Central memory CD8-positive, alpha-beta T cell (primary cell): ENCODE measurements around the gene RFX2.
"Not testable (repeated sequence)": the region's sequence is repeated elsewhere in the genome, so short reads cannot be mapped to it uniquely, and the experiment has no call there.

ENCODE experiments used
- ATAC-seq: fragments of 150-1000 bp; cut with Tn5 transposase; replicated peaks from 2 replicates; pipeline ENCODE4 v1.10.0; 2022; ENCODE audit warnings: mild to moderate bottlenecking, moderate FRiP score, moderate number of reproducible peaks; ENCODE audit not compliant: poor library complexity, severe bottlenecking; ENCODE audit errors: extremely low read depth
- DNase-seq, 2 donors: peaks; one replicate each; pipeline ENCODE4 v3.0.0; 2021; ENCODE audit warnings: low spot score in 2 of 2
- H3K27ac Mint-ChIP-seq: one replicate; pipeline ENCODE4 v1.8.0; 2022; ENCODE audit warnings: low read depth, mild to moderate bottlenecking, moderate library complexity, mixed read lengths
- H3K27me3 Mint-ChIP-seq: one replicate; pipeline ENCODE4 v1.8.0; 2022; ENCODE audit warnings: mixed read lengths
- H3K36me3 Mint-ChIP-seq: one replicate; pipeline ENCODE4 v1.8.0; 2022; ENCODE audit warnings: mild to moderate bottlenecking, moderate library complexity, mixed read lengths; ENCODE audit not compliant: insufficient read depth
- H3K4me1 Mint-ChIP-seq: one replicate; pipeline ENCODE4 v1.8.0; 2022; ENCODE audit warnings: mixed read lengths
- H3K4me3 Mint-ChIP-seq: one replicate; pipeline ENCODE4 v1.8.0; 2022; ENCODE audit warnings: mild to moderate bottlenecking, moderate library complexity, mixed read lengths
- H3K9me3 Mint-ChIP-seq: one replicate; pipeline ENCODE4 v1.8.0; 2022; ENCODE audit warnings: mixed read lengths

The RFX2 gene

DNA sequence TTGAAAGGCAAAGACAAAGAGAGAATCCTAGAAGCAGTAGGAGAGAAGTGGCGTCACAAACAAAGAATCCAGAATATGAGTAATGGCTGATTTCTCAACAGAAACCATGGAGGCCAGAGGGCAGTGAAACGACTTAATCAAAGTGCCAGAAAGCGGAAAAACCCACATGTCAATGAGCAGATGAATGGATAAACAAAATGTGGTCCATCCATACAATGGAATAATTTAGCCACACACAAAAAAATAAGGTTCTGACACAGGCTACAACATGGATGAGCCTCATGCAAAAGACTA lies 80.1 kb downstream of the RFX2 start:
- Mint-ChIP-seq H3K27me3 (peaks cover 9% of the 10 kb centered on the region), H3K4me3 (no peak overlapping the region), H3K27ac (no peak overlapping the region), H3K9me3 (no peaks in the 10 kb centered on the region), H3K36me3 (peaks cover 3% of the 10 kb centered on the region), H3K4me1 (no peaks in the 10 kb centered on the region)
- no peak for DNase-seq
- no peak for ATAC-seq

DNA sequence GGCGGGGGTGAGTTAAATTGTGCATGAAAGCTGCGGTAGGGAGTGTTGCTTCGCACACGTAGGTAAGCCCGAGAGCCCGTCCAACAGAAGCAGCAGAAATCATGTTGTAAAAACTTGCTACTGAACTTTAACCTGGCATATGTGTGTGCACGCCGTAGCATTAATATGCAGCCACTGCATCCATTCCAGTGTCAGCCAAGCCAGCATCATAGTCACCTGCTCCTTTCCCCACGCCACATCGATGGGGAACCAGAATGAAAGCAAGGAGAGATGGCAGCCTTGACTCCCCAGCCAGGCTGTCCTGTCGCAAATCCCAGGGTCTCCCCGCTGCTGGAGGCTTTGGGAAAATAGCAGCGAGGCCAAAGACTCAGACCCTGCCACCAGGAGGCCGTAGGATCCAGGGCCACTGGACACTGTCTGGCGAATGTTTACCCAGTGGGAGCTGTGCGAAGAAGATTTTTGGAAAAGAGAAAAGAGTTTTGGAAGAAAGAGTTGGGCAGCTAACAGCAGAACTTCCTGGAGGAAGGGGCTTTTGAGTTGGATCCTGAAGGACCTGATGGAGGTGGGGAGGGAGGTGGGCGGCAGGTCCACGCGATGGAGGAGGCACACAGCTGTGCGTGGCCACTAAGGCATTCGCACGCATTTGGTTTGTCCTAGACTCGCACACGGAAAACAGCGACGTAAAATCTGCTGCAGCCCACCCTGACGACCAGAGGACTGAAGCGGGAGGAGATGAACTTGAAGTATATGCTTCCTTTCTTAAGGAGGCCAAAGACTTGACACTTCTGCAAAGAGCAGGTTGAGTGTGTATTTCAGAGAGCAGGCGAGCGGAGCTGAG lies 83.7 kb downstream of the RFX2 start:
- peaks cover 38% of the 10 kb centered on the region for H3K27me3 Mint-ChIP-seq
- no peak overlapping the region for H3K4me3 Mint-ChIP-seq
- H3K27ac Mint-ChIP-seq, result no peak overlapping the region
- no peaks in the 10 kb centered on the region for H3K4me1 Mint-ChIP-seq
- no peak for DNase-seq
- no peaks in the 10 kb centered on the region for H3K9me3 Mint-ChIP-seq
- H3K36me3 Mint-ChIP-seq, result peaks cover 3% of the 10 kb centered on the region
- ATAC-seq, result no peak

- H3K36me3 Mint-ChIP-seq, DNase-seq, H3K27ac Mint-ChIP-seq, H3K4me3 Mint-ChIP-seq, H3K9me3 Mint-ChIP-seq, ATAC-seq, H3K4me1 Mint-ChIP-seq: not testable (repeated sequence)
- H3K27me3 Mint-ChIP-seq, result peaks cover 51% of the 10 kb centered on the region
Measured at GRCh38 chr19:6024756-6025155, 85.5 kb downstream of the RFX2 start.

GRCh38 chr19:6023936-6024335 lies 86.4 kb downstream of the RFX2 start:
- Mint-ChIP-seq H3K27me3 (peaks cover 60% of the 10 kb centered on the region), H3K27ac (no peak overlapping the region), H3K4me3 (no peak overlapping the region), H3K9me3 (no peaks in the 10 kb centered on the region), H3K4me1 (no peaks in the 10 kb centered on the region), H3K36me3 (no peaks in the 10 kb centered on the region)
- ATAC-seq, result no peak
- no peak for DNase-seq

GRCh38 chr19:6023085-6023682 lies 87.1 kb downstream of the RFX2 start:
- peaks cover 61% of the 10 kb centered on the region for H3K27me3 Mint-ChIP-seq
- DNase-seq (no peak), ATAC-seq (no peak)
- H3K4me3 Mint-ChIP-seq, result no peak overlapping the region
- no peaks in the 10 kb centered on the region for H3K4me1 Mint-ChIP-seq
- H3K36me3 Mint-ChIP-seq, result no peaks in the 10 kb centered on the region
- H3K27ac Mint-ChIP-seq, result no peak overlapping the region
- H3K9me3 Mint-ChIP-seq, result no peaks in the 10 kb centered on the region

GRCh38 chr19:6022570-6023064 lies 87.7 kb downstream of the RFX2 start:
- DNase-seq, result no peak
- no peak for ATAC-seq
- peaks cover 61% of the 10 kb centered on the region for H3K27me3 Mint-ChIP-seq
- H3K4me1 Mint-ChIP-seq, result no peaks in the 10 kb centered on the region
- H3K9me3 Mint-ChIP-seq, result no peaks in the 10 kb centered on the region
- H3K4me3 Mint-ChIP-seq, result no peak overlapping the region
- H3K27ac Mint-ChIP-seq, result no peak overlapping the region
- no peaks in the 10 kb centered on the region for H3K36me3 Mint-ChIP-seq

DNA sequence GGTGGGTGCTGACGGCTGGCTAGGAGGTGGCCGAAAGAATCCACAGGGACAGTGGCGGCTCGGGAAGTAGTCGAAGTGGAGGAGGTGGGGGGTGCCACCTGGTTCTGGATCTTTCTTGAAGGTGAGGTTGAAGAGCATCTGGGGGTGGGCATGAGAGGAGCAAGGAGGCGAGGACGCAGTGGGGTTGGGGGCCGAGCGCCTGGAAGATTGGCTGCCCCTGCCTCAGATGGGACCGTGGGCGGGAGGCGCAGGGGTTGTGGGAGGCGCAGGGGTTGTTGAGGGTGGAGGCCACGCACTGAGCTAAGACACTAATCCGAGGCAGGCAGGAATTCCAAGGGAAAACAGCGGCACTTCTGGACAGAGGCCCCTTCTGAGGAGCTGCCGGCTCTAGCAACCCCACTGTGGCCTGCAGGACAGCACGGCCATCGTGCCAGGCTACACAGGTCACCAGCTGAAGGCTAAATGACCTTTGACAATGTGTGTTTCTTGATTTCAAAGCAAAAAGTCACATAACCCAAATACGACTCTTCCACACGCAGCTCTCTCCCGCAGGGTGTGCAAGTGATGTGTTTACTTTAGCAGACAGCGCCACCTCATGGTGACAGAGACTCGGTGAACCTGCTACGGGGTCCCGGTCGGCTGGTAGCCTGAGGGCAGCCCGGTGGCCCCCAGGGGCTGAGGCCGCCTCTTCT lies 88.3 kb downstream of the RFX2 start:
- H3K9me3 Mint-ChIP-seq, result no peaks in the 10 kb centered on the region
- ATAC-seq (peak; percentile 71), DNase-seq (peak; percentile 56 to 60)
- no peak overlapping the region for H3K4me3 Mint-ChIP-seq
- no peak overlapping the region for H3K27ac Mint-ChIP-seq
- no peaks in the 10 kb centered on the region for H3K4me1 Mint-ChIP-seq
- H3K27me3 Mint-ChIP-seq, result peaks cover 61% of the 10 kb centered on the region
- no peaks in the 10 kb centered on the region for H3K36me3 Mint-ChIP-seq

DNA sequence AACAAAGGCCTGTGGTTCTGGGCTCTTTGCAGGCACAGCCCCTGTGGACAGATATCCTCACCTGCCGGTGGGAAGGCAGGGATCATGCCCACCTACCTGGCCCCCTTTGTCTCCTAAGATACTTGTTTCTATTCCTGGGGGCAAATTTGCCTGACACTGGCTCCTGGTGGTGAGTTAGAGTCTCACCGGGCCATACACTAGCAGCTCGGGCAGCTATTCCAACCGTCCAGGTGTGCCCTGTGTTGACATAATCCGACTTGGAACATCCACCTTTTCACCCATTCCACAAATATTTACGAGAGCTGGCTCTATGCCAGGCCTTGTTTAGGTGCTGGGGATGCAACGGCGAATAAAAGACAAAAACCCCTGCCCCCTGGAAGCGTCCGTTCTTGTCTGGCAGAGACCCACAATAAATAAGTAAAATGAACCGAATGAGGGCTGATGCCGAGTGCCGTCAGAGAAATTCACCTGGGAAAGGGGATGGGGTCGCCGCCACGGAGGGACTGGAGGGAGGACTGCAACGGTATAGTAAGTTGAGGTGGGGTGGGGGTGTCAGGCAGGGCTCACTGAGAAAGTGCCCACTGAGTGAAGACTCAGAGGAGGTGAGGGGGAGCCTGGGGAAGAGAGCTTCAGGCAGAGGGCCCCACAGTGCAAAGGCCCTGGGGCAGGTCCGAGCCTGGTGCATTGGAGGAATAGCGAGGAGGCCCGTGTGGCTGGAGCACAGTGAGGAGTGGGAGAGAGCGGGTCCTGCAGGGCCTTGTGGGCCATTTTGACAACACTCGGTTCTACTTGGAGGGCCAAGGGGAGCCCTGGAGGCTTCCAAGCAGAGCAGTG lies 89.1 kb downstream of the RFX2 start:
- Mint-ChIP-seq H3K27ac (no peak overlapping the region), H3K36me3 (no peaks in the 10 kb centered on the region), H3K9me3 (no peaks in the 10 kb centered on the region), H3K27me3 (peaks cover 53% of the 10 kb centered on the region), H3K4me3 (no peak overlapping the region), H3K4me1 (no peaks in the 10 kb centered on the region)
- DNase-seq (no peak), ATAC-seq (no peak)

DNA sequence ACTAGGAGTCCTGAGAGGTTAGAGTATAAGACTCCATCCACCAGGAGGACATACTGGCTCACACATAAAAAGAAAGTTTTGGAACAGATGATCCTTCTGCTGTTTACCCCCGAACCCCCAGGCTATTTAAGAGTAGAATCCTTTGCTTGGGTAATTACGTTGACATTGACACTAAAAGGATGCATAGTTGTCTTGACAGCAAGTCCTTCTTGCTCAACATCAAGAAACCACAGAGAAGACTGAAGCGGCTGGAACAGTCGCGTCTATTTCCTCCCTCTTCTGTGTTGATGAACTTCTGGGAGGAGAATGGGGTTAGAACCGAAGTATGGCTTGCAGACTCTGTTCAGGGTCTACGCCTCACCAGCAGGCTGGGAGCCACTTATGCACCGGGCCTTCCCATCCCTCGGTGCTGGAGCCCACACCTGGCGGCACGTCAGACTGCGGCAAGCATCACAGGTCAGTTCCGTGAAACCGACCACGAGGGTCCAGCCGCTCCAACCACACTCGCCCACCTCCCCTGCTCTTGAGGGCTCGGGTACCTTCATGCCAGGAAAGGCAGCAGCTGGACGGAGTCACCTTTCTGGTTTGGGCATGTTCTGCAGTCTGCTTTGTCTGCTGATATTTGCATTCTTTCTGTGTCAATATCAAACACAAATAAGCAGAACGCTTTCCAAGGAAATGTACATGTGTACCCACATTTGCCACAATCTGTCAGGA lies 90.0 kb downstream of the RFX2 start:
- no peak for DNase-seq
- no peaks in the 10 kb centered on the region for H3K9me3 Mint-ChIP-seq
- ATAC-seq, result no peak

DNA sequence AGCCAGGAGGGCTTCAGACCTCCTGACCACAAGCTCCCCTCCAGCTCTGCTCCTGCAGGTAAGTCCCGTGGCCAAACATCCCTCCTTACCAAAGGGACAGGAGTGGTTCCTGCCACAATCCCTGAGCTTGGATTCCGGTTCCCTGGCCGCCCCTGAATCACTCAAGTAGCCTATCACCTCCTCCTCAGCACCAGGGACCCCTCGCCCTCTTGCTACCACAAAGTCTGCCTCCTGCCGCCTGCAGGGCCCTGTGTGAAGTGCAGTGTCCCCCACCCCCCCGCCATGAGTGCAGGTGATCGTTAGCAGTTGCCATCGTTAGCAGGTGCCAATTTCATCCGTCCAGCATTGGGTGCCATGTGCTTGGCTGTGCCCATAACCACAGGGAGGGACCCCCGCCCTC lies 91.5 kb downstream of the RFX2 start:
- Mint-ChIP-seq H3K4me1 (no peaks in the 10 kb centered on the region), H3K27me3 (peaks cover 45% of the 10 kb centered on the region), H3K36me3 (no peaks in the 10 kb centered on the region), H3K4me3 (no peak overlapping the region), H3K9me3 (no peaks in the 10 kb centered on the region), H3K27ac (no peak overlapping the region)
- DNase-seq (no peak), ATAC-seq (no peak)

More for the DNA sequence above, 90.0 kb downstream of the RFX2 start:
- no peaks in the 10 kb centered on the region for H3K4me1 Mint-ChIP-seq
- no peaks in the 10 kb centered on the region for H3K36me3 Mint-ChIP-seq
- H3K27me3 Mint-ChIP-seq, result peaks cover 52% of the 10 kb centered on the region
- no peak overlapping the region for H3K27ac Mint-ChIP-seq
- H3K4me3 Mint-ChIP-seq, result no peak overlapping the region

DNA sequence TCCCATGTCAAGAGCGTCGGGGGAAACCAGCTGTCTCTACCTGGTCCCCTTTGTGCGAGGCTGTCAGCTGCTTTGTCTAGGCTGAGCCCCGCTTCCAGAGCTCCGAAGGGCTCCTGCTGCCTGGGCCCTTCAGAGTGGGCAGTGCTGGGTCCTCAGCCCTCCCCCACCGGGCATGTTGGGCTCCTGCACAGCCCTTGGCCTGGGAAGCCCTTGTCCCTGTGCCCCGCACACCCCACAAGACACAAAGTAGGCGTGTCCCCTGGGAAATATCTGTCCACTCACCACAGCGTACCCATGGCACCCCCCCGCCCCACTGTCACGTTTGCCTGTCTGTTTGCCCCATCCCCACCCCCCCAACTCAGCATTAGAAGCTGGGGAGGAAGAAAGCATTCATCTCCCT lies 92.7 kb downstream of the RFX2 start:
- ATAC-seq, result no peak
- H3K27me3 Mint-ChIP-seq, result peaks cover 33% of the 10 kb centered on the region
- no peak overlapping the region for H3K4me3 Mint-ChIP-seq
- no peaks in the 10 kb centered on the region for H3K4me1 Mint-ChIP-seq
- DNase-seq, result no peak
- H3K27ac Mint-ChIP-seq, result no peak overlapping the region
- no peaks in the 10 kb centered on the region for H3K9me3 Mint-ChIP-seq
- H3K36me3 Mint-ChIP-seq, result peaks cover 1% of the 10 kb centered on the region
